ENCODE measurements around the gene OR10G7. TPM values are rescaled to one million over a fixed set of nuclear protein-coding genes. Genes with fewer than 3 reads are reported as not detected.

OR10G7 gene
- total and polyA plus RNA-seq, 2 of the 13 experiments (the other 11 are each of a cell fraction or from before 2014, with no cell fraction given) = not detected

DNA sequence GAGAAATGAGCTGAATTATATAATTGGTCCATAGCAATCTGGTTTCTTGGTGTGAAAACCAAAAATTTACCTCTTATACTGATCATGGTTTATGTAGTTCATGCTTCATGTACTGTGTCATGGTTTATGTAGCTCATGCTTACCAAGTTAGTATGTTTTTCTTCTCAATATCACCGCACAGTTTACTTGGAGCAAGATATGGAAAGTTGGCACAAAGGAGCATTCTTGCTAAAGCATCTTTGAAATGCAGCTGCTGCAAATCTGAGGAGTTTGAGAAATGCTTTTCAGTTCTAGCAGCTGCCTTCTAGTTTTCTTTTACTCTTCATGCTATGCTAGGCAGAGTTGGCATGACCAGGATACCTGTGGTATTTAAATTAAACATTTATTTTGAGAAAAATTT, 4.5 kb downstream of the OR10G7 start:
- H3K27me3 ChIP-seq (ENCODE audit: control insufficient read depth in 1 of 2, insufficient read depth in 2 of 2, low read length in 2 of 2) = no peaks in the 10 kb centered on the region
- BruUV-seq (replicated peaks) = no TSS peak
- no peak for FAIRE-seq
- H3K4me3 ChIP-seq (replicated peaks in 1 of 3; ENCODE audit: insufficient read depth in 1 of 3, low read depth in 2 of 3, low read length in 3 of 3) = no peak overlapping the region
- no peak for ATAC-seq
- no peak for DNase-seq (ENCODE audit: low spot score)
- intact Hi-C loops (cut with micrococcal nuclease; ENCODE audit: unreplicated experiment) (no loop called here), in situ Hi-C loops (cut with HindIII; ENCODE audit: extremely low pct_ligation_motif_present, low pct_unique_long_range_greater_than_20kb) (no loop called here)
- ChIA-PET CTCF (ENCODE audit: low intra/inter-chr PET ratio, low total read pairs) (no interaction called here), POLR2A (no interaction called here)
- no peaks in the 10 kb centered on the region for H3K9me3 ChIP-seq (ENCODE audit: low read length)
- H3K27ac ChIP-seq (ENCODE audit: extremely low read length, insufficient read depth, low read length) = no peak overlapping the region
- H3K9ac ChIP-seq (ENCODE audit: insufficient read depth, low read depth, low read length) = no peak overlapping the region
- no peak overlapping the region for H3K4me2 ChIP-seq (ENCODE audit: low read depth, low read length)
- H3K79me2 ChIP-seq (ENCODE audit: insufficient read depth, low read length) = no peaks in the 10 kb centered on the region
- WGBS (ENCODE audit: low lambda C conversion rate) = 17% methylated on average over 1 of the region's 1 CpG
- H2AFZ ChIP-seq (ENCODE audit: low read length) = no peak overlapping the region
- no peaks in the 10 kb centered on the region for H3K36me3 ChIP-seq (replicated peaks in 1 of 2; ENCODE audit: control insufficient read depth in 1 of 2, insufficient read depth in 2 of 2, low read length in 2 of 2)
- H3K4me1 ChIP-seq (ENCODE audit: insufficient read depth, low read length) = no peaks in the 10 kb centered on the region
- H4K20me1 ChIP-seq (ENCODE audit: insufficient read depth, low read length) = no peaks in the 10 kb centered on the region
- no peak for TF ChIP-seq NPAS2 (CRISPR knock-in tag; IDR thresholded peaks at IDR 0.05; ENCODE audit: borderline replicate concordance)
- TF ChIP-seq ZBTB8A (CRISPR knock-in tag; IDR thresholded peaks at IDR 0.05; ENCODE audit: borderline replicate concordance, low read depth) = no peak
- no peak for TF ChIP-seq HNRNPLL (IDR thresholded peaks at IDR 0.05; ENCODE audit: low read depth, low read length, poor library complexity, severe bottlenecking)
- no peak for TF ChIP-seq ELF4 (CRISPR knock-in tag; IDR thresholded peaks at IDR 0.05; ENCODE audit: borderline replicate concordance)
- no peak for TF ChIP-seq SMAD1 (CRISPR knock-in tag; IDR thresholded peaks at IDR 0.05; ENCODE audit: borderline replicate concordance, low read depth)
- TF ChIP-seq, protein P1, sequence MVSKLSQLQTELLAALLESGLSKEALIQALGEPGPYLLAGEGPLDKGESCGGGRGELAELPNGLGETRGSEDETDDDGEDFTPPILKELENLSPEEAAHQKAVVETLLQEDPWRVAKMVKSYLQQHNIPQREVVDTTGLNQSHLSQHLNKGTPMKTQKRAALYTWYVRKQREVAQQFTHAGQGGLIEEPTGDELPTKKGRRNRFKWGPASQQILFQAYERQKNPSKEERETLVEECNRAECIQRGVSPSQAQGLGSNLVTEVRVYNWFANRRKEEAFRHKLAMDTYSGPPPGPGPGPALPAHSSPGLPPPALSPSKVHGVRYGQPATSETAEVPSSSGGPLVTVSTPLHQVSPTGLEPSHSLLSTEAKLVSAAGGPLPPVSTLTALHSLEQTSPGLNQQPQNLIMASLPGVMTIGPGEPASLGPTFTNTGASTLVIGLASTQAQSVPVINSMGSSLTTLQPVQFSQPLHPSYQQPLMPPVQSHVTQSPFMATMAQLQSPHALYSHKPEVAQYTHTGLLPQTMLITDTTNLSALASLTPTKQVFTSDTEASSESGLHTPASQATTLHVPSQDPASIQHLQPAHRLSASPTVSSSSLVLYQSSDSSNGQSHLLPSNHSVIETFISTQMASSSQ (IDR thresholded peaks at IDR 0.05; ENCODE audit: low read depth) = no peak
- TF ChIP-seq, protein P1 (CRISPR knock-in tag; IDR thresholded peaks at IDR 0.05; ENCODE audit: borderline replicate concordance) = no peak
- TF ChIP-seq MIER2 (CRISPR knock-in tag; IDR thresholded peaks at IDR 0.05) = no peak
- TF ChIP-seq PAX8 (CRISPR knock-in tag; IDR thresholded peaks at IDR 0.05; ENCODE audit: borderline replicate concordance) = no peak
- TF ChIP-seq ZNF7 (CRISPR knock-in tag; IDR thresholded peaks at IDR 0.05) = no peak
- TF ChIP-seq, protein P2, sequence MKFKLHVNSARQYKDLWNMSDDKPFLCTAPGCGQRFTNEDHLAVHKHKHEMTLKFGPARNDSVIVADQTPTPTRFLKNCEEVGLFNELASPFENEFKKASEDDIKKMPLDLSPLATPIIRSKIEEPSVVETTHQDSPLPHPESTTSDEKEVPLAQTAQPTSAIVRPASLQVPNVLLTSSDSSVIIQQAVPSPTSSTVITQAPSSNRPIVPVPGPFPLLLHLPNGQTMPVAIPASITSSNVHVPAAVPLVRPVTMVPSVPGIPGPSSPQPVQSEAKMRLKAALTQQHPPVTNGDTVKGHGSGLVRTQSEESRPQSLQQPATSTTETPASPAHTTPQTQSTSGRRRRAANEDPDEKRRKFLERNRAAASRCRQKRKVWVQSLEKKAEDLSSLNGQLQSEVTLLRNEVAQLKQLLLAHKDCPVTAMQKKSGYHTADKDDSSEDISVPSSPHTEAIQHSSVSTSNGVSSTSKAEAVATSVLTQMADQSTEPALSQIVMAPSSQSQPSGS (CRISPR knock-in tag; IDR thresholded peaks at IDR 0.05) = no peak
- TF ChIP-seq, protein P3, sequence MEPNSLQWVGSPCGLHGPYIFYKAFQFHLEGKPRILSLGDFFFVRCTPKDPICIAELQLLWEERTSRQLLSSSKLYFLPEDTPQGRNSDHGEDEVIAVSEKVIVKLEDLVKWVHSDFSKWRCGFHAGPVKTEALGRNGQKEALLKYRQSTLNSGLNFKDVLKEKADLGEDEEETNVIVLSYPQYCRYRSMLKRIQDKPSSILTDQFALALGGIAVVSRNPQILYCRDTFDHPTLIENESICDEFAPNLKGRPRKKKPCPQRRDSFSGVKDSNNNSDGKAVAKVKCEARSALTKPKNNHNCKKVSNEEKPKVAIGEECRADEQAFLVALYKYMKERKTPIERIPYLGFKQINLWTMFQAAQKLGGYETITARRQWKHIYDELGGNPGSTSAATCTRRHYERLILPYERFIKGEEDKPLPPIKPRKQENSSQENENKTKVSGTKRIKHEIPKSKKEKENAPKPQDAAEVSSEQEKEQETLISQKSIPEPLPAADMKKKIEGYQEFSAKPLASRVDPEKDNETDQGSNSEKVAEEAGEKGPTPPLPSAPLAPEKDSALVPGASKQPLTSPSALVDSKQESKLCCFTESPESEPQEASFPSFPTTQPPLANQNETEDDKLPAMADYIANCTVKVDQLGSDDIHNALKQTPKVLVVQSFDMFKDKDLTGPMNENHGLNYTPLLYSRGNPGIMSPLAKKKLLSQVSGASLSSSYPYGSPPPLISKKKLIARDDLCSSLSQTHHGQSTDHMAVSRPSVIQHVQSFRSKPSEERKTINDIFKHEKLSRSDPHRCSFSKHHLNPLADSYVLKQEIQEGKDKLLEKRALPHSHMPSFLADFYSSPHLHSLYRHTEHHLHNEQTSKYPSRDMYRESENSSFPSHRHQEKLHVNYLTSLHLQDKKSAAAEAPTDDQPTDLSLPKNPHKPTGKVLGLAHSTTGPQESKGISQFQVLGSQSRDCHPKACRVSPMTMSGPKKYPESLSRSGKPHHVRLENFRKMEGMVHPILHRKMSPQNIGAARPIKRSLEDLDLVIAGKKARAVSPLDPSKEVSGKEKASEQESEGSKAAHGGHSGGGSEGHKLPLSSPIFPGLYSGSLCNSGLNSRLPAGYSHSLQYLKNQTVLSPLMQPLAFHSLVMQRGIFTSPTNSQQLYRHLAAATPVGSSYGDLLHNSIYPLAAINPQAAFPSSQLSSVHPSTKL (CRISPR knock-in tag; IDR thresholded peaks at IDR 0.05) = no peak
- no peak for TF ChIP-seq ZNF660 (CRISPR knock-in tag; IDR thresholded peaks at IDR 0.05; ENCODE audit: borderline replicate concordance, low read depth)
